ENCODE measurements around the gene HOATZ. TPM values are rescaled to one million over a fixed set of nuclear protein-coding genes. Genes with fewer than 3 reads are reported as not detected.

HOATZ gene
- total and polyA plus RNA-seq, 2 donors (not counting 3 experiments of a cell fraction or from before 2014, with no cell fraction given), result not detected

GRCh38 chr11:111585371-111585770 lies 70.8 kb downstream of the HOATZ start:
- peaks cover 8% of the 10 kb centered on the region for H3K4me1 ChIP-seq (ENCODE audit: control insufficient read depth, extremely low read depth, insufficient read depth, low read length)
- H2AFZ ChIP-seq (ENCODE audit: low read depth, low read length), result peak overlapping the region; percentile 42
- H3K9ac ChIP-seq (replicated peaks; ENCODE audit: extremely low read depth, insufficient read depth, low read length), result no peak overlapping the region
- CTCF ChIA-PET, result interaction anchor here (0.7 to 4.8 kb wide), 9 partner anchors 19 to 397 kb away, joined by 3 to 75 read pairs (median 5); no protein-coding TSS in a partner anchor
- DNase-seq (ENCODE audit: low read depth, low spot score), result peak; percentile 64
- no peak overlapping the region for H3K4me2 ChIP-seq (ENCODE audit: insufficient read depth, low read length)
- POLR2A ChIA-PET, result no interaction called here
- intact Hi-C loops (cut with micrococcal nuclease), result no loop called here
- H3K27me3 ChIP-seq (ENCODE audit: control insufficient read depth in 2 of 2, insufficient read depth in 2 of 2, low read length in 2 of 2), result no peaks in the 10 kb centered on the region
- H3K36me3 ChIP-seq (ENCODE audit: control insufficient read depth in 2 of 2, extremely low read depth in 1 of 2, insufficient read depth in 2 of 2, low read length in 2 of 2), result no peaks in the 10 kb centered on the region
- dilution Hi-C loops (cut with MboI; ENCODE audit: extremely low pct_ligation_motif_present, low sequenced_read_pairs), result no loop called here
- peak; percentile 91 for FAIRE-seq
- no peaks in the 10 kb centered on the region for H3K9me1 ChIP-seq (replicated peaks; ENCODE audit: control insufficient read depth, extremely low read depth, insufficient read depth, low read length)
- no peaks in the 10 kb centered on the region for H4K20me1 ChIP-seq (replicated peaks; ENCODE audit: control insufficient read depth, extremely low read depth, insufficient read depth, low read length)
- no peaks in the 10 kb centered on the region for H3K79me2 ChIP-seq (ENCODE audit: control insufficient read depth, insufficient read depth, low read length)
- H3K9me3 ChIP-seq (replicated peaks; ENCODE audit: control insufficient read depth, insufficient read depth, low read length), result no peaks in the 10 kb centered on the region
- H3K4me3 ChIP-seq (replicated peaks in 1 of 3; ENCODE audit: insufficient read depth in 1 of 3, low read depth in 1 of 3, low read length in 3 of 3), result no peak overlapping the region
- TF ChIP-seq CTCF (IDR thresholded peaks at IDR 0.05; ENCODE audit: extremely low read depth in 1 of 2, insufficient read depth in 1 of 2, low read depth in 1 of 2, low read length in 2 of 2) (no peak), POLR2AphosphoS5 (IDR thresholded peaks at IDR 0.05; ENCODE audit: insufficient read depth, low read depth, low read length) (no peak), FOS (IDR thresholded peaks at IDR 0.05; ENCODE audit: borderline replicate concordance, insufficient read depth, low read length) (no peak), POLR2A (IDR thresholded peaks at IDR 0.05; ENCODE audit: low read depth, low read length) (no peak), MYC (IDR thresholded peaks at IDR 0.05; ENCODE audit: low read depth, low read length) (no peak), EZH2 (IDR thresholded peaks at IDR 0.05; ENCODE audit: borderline replicate concordance, low read depth, low read length, severe bottlenecking) (no peak), GATA2 (IDR thresholded peaks at IDR 0.05; ENCODE audit: insufficient read depth, insufficient read length, low read depth, low read length) (no peak)
- TF ChIP-seq, protein P1, sequence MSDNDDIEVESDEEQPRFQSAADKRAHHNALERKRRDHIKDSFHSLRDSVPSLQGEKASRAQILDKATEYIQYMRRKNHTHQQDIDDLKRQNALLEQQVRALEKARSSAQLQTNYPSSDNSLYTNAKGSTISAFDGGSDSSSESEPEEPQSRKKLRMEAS (IDR thresholded peaks at IDR 0.05; ENCODE audit: insufficient read depth, insufficient read length), result no peak
- no TSS peak for BruUV-seq (replicated peaks)
- H3K27ac ChIP-seq (ENCODE audit: insufficient read depth, low read depth, low read length), result no peak overlapping the region
